Measurements from ENCODE around the gene LAG3.

GRCh38 chr12:6765634-6766581 lies 6.4 kb upstream of the LAG3 start, which contains the start of gene PTMS:
- TF ChIP-seq POLR2A (IDR thresholded peaks at IDR 0.05; ENCODE audit: low read length) (peak; percentile 100), JUN (IDR thresholded peaks at IDR 0.05) (peak; percentile 53 to 95), CTCF (IDR thresholded peaks at IDR 0.05) (no peak), REST (IDR thresholded peaks at IDR 0.05) (no peak; the same call in 1 of the 2 replicates), ATOH8 (CRISPR knock-in tag; IDR thresholded peaks at IDR 0.05; ENCODE audit: low read depth) (no peak), PBX3 (IDR thresholded peaks at IDR 0.05) (peak; percentile 66; the same call in 1 of the 2 replicates), MAZ (IDR thresholded peaks at IDR 0.05; ENCODE audit: borderline replicate concordance, low read depth, low read length) (peak; percentile 85), NR3C1 (IDR thresholded peaks at IDR 0.05) (no peak), HMGXB4 (CRISPR knock-in tag; IDR thresholded peaks at IDR 0.05; ENCODE audit: borderline replicate concordance) (no peak), CEBPB (IDR thresholded peaks at IDR 0.05) (no peak), RCOR1 (IDR thresholded peaks at IDR 0.05; ENCODE audit: low read depth, low read length) (no peak), EP300 (IDR thresholded peaks at IDR 0.05) (no peak), MAX (IDR thresholded peaks at IDR 0.05) (peak; percentile 66), CHD2 (IDR thresholded peaks at IDR 0.05; ENCODE audit: low read length, partially characterized antibody) (no peak)
